IMR-90 (cell line): ENCODE results near the gene NFX1. TPM values are rescaled to one million over a fixed set of nuclear protein-coding genes. Genes with fewer than 3 reads are reported as not detected.

Source experiments
- ATAC-seq: fragments of 200-7000 bp; cut with Tn5 transposase; 2 replicates; pipeline ENCODE4 v1.9.1; 2020; ENCODE audit warnings: low read depth, mild to moderate bottlenecking, moderate library complexity
- BruUV-seq: library from RNA; stranded (reverse); fragments of 400-500 nt; replicated peaks from 2 replicates; lab custom pipeline; 2021; lab: Mats Ljungman, UMichigan
- CTCF ChIA-PET: fragments of 300-600 bp; formaldehyde crosslinking; extraction: SDS; loops from one replicate; lab custom pipeline; 2021; ENCODE audit warnings: antibody characterized with exemption; lab: Yijun Ruan, JAX
- POLR2A ChIA-PET: fragments of 300-600 bp; sonication (Branson Sonifier 250); formaldehyde crosslinking; loops from one replicate; lab custom pipeline; 2022; ENCODE audit warnings: antibody characterized with exemption; ENCODE audit not compliant: unreplicated experiment; lab: Charles Lee
- DNase-seq: peaks from one replicate; pipeline ENCODE4 v3.0.0; 2013
- H2AFZ ChIP-seq: replicated peaks from 2 replicates; pipeline ENCODE3; 2013; ENCODE audit warnings: low read length, mild to moderate bottlenecking; ENCODE audit not compliant: poor library complexity
- H2AK5ac ChIP-seq: 2 replicates; pipeline ENCODE4 v1.6.1; 2013; ENCODE audit warnings: low read depth, low read length, inconsistent platforms
- H2AK9ac ChIP-seq: replicated peaks from 2 replicates; pipeline ENCODE3; 2013; ENCODE audit warnings: mild to moderate bottlenecking, low read depth, low read length, moderate library complexity; ENCODE audit not compliant: poor library complexity
- H2BK120ac ChIP-seq: 2 replicates; pipeline ENCODE4 v1.6.1; 2013; ENCODE audit warnings: low read depth, low read length, inconsistent platforms
- H2BK15ac ChIP-seq: 3 replicates; pipeline ENCODE4 v1.6.1; 2013; ENCODE audit warnings: low read depth, low read length, inconsistent platforms
- H2BK20ac ChIP-seq: 2 replicates; pipeline ENCODE4 v1.6.1; 2013; ENCODE audit warnings: low read depth, mild to moderate bottlenecking, inconsistent platforms, low read length, moderate library complexity
- H2BK5ac ChIP-seq: 2 replicates; pipeline ENCODE4 v1.6.1; 2013; ENCODE audit warnings: mild to moderate bottlenecking, low read depth, low read length, inconsistent platforms; ENCODE audit not compliant: poor library complexity, severe bottlenecking
- H3K14ac ChIP-seq: replicated peaks from 2 replicates; pipeline ENCODE4 v1.6.1; 2013; ENCODE audit warnings: low read depth, low read length, inconsistent platforms
- H3K18ac ChIP-seq: 2 replicates; pipeline ENCODE4 v1.6.1; 2013; ENCODE audit warnings: low read depth, low read length, control low read depth
- H3K23ac ChIP-seq: 2 replicates; pipeline ENCODE4 v1.6.1; 2013; ENCODE audit warnings: low read depth, low read length, inconsistent platforms
- H3K27ac ChIP-seq: 2 replicates; pipeline ENCODE4 v1.5.1; 2013; ENCODE audit warnings: mild to moderate bottlenecking, control low read depth, low read length; ENCODE audit not compliant: insufficient read depth
- H3K27me3 ChIP-seq: 2 replicates; pipeline ENCODE4 v1.6.1; 2013; ENCODE audit warnings: low read length; ENCODE audit not compliant: control insufficient read depth, insufficient read depth
- H3K36me3 ChIP-seq: 2 replicates; pipeline ENCODE4 v1.6.1; 2013; ENCODE audit warnings: low read length, mixed read lengths; ENCODE audit not compliant: control insufficient read depth, insufficient read depth
- H3K4ac ChIP-seq: 2 replicates; pipeline ENCODE4 v1.6.1; 2013; ENCODE audit warnings: low read depth, low read length, inconsistent platforms
- H3K4me1 ChIP-seq: 2 replicates; pipeline ENCODE4 v1.6.1; 2013; ENCODE audit warnings: low read length, mixed read lengths; ENCODE audit not compliant: control insufficient read depth, insufficient read depth
- H3K4me2 ChIP-seq: 2 replicates; pipeline ENCODE4 v1.6.1; 2013; ENCODE audit warnings: low read depth, mild to moderate bottlenecking, control low read depth, low read length, moderate library complexity
- H3K4me3 ChIP-seq: 2 replicates; pipeline ENCODE4 v1.5.1; 2013; ENCODE audit warnings: low read depth, mild to moderate bottlenecking, control low read depth, low read length, moderate library complexity; ENCODE audit not compliant: insufficient read depth
- H3K56ac ChIP-seq: 2 replicates; pipeline ENCODE4 v1.6.1; 2013; ENCODE audit warnings: low read length, inconsistent platforms; ENCODE audit not compliant: insufficient read depth; ENCODE audit errors: extremely low read depth
- H3K79me1 ChIP-seq, 2 experiments: 2 replicates each; pipeline ENCODE4 v1.6.1; 2013; ENCODE audit warnings: low read length in 2 of 2, inconsistent platforms in 1 of 2, low read depth in 1 of 2
- H3K9ac ChIP-seq: 2 replicates; pipeline ENCODE4 v1.6.1; 2013; ENCODE audit warnings: low read depth, low read length, control low read depth
- H3K9me1 ChIP-seq: 2 replicates; pipeline ENCODE4 v1.6.1; 2013; ENCODE audit warnings: low read length, inconsistent platforms; ENCODE audit not compliant: insufficient read depth
- H3K9me3 ChIP-seq: 2 replicates; pipeline ENCODE4 v1.6.1; 2013; ENCODE audit warnings: low read length; ENCODE audit not compliant: control insufficient read depth, insufficient read depth
- H4K20me1 ChIP-seq: 2 replicates; pipeline ENCODE4 v1.6.1; 2013; ENCODE audit warnings: low read length, inconsistent platforms; ENCODE audit not compliant: insufficient read depth
- H4K5ac ChIP-seq: 2 replicates; pipeline ENCODE4 v1.6.1; 2013; ENCODE audit warnings: mild to moderate bottlenecking, low read depth, low read length, control low read depth
- H4K8ac ChIP-seq, 2 experiments: 2 replicates each; pipeline ENCODE4 v1.6.1; 2013; ENCODE audit warnings: low read depth in 2 of 2, low read length in 2 of 2, control low read depth in 1 of 2, inconsistent platforms in 1 of 2
- H4K91ac ChIP-seq: 2 replicates; pipeline ENCODE4 v1.6.1; 2013; ENCODE audit warnings: low read depth, low read length, inconsistent platforms; ENCODE audit not compliant: insufficient read depth
- CEBPB ChIP-seq: IDR thresholded peaks from 2 replicates; pipeline ENCODE4 v1.6.1; 2012; ENCODE audit warnings: low read depth, low read length, improper control_type of control experiment
- CHD1 ChIP-seq: IDR thresholded peaks from 2 replicates; pipeline ENCODE4 v1.6.1; 2012; ENCODE audit warnings: low read depth, low read length, improper control_type of control experiment
- MAZ ChIP-seq: IDR thresholded peaks from 2 replicates; pipeline ENCODE4 v1.6.1; 2012; ENCODE audit warnings: low read depth, mild to moderate bottlenecking, low read length, improper control_type of control experiment, moderate library complexity, borderline replicate concordance
- MXI1 ChIP-seq: IDR thresholded peaks from 2 replicates; pipeline ENCODE4 v1.6.1; 2012; ENCODE audit warnings: low read depth, mild to moderate bottlenecking, low read length, moderate library complexity, borderline replicate concordance
- WGBS, 2 experiments: methylation state at CpG; one replicate each; pipeline versions ENCODE4 v1.1.5 to v1.1.7; 2013; ENCODE audit warnings: missing lambda C conversion rate in 2 of 2; ENCODE audit not compliant: insufficient read length in 1 of 2; ENCODE audit errors: extremely low coverage in 2 of 2; 5-methylcytosine and 5-hydroxymethylcytosine counted together
- dilution Hi-C: fragments of 300-500 bp; cut with HindIII; formaldehyde crosslinking; loops from one replicate; pipeline ENCODE4 v1.14.3; 2018; ENCODE audit warnings: low sequenced_read_pairs; ENCODE audit not compliant: unreplicated experiment
- in situ Hi-C: fragments of 300-500 bp; cut with MboI; formaldehyde crosslinking; loops from 3 replicates; pipeline ENCODE4 v1.14.3; 2019; ENCODE audit warnings: low sequenced_read_pairs, inconsistent platforms, mixed read lengths
- intact Hi-C: fragments of 100-400 bp; cut with micrococcal nuclease; formaldehyde crosslinking; loops from 2 replicates; pipeline ENCODE4 v1.10.0; 2022
- polyA plus RNA-seq, 3 experiments: library from polyadenylated mRNA; depleted of rRNA; stranded (reverse); fragments of >200 nt; gene quantifications; 2 replicates each; pipeline ENCODE4 v1.2.3, GENCODE V29; 2012; ENCODE audit warnings: low replicate concordance in 1 of 3
- total RNA-seq: library from RNA; depleted of rRNA; stranded (reverse); fragments of >200 nt; gene quantifications from 2 replicates; pipeline ENCODE4 v1.2.3, GENCODE V29; 2012
- TF ChIP-seq, protein P1 (sequence below): fragments of 150-350 bp; IDR thresholded peaks from 2 replicates; pipeline ENCODE4 v1.6.1; 2016; ENCODE audit warnings: low read depth, mild to moderate bottlenecking, low read length, moderate library complexity, borderline replicate concordance
- TF ChIP-seq, protein P2 (sequence below): conservative IDR thresholded peaks from 2 replicates; pipeline ENCODE4 v1.5.1; 2012; ENCODE audit warnings: mild to moderate bottlenecking, low read depth, low read length, improper control_type of control experiment
- TF ChIP-seq, protein P3 (sequence below): fragments of 150-350 bp; IDR thresholded peaks from 2 replicates; pipeline ENCODE4 v1.6.1; 2017; ENCODE audit warnings: mild to moderate bottlenecking, antibody characterized with exemption, low read length, low read depth

Gene NFX1
- total and polyA plus RNA-seq, 2 of the 4 experiments (the other 2 are of a cell fraction) = 27.0 to 36.0 TPM

DNA sequence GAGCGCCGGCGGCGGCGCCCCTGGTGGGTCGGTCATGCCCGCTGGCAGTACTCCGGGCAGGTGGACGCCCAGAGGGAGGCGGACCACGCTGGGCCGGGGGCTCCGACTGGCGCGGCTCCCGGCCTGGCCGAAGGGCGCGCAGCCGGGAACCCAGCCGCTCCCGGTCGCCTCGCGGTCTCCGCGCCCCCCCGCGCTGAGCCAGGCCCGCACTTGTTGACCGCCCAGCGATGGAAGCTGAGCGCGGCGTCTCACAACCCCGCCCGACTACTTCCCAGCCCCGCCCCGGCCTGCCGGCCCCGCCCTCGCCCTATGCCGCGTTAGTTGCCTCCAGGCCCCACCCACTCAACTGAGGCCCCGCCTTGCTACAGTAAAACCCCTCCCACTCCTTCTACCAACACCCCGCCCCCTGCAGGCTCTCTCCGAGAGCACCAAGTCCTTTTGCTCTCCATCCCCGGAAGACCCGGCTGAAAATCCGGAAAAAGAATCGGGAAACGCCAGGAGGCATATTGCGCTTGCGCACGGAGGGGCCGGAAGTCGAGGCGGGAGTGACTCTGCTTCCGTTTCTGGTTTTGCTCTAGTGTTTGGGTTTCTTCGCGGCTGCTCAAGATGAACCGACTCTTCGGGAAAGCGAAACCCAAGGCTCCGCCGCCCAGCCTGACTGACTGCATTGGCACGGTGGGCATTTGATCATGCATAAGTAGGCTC, 25.7 kb upstream of the NFX1 start, which contains the start of the genes BAG1 and CHMP5 (continued):
- TF ChIP-seq, protein P1, sequence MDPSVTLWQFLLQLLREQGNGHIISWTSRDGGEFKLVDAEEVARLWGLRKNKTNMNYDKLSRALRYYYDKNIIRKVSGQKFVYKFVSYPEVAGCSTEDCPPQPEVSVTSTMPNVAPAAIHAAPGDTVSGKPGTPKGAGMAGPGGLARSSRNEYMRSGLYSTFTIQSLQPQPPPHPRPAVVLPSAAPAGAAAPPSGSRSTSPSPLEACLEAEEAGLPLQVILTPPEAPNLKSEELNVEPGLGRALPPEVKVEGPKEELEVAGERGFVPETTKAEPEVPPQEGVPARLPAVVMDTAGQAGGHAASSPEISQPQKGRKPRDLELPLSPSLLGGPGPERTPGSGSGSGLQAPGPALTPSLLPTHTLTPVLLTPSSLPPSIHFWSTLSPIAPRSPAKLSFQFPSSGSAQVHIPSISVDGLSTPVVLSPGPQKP = no peak

DNA sequence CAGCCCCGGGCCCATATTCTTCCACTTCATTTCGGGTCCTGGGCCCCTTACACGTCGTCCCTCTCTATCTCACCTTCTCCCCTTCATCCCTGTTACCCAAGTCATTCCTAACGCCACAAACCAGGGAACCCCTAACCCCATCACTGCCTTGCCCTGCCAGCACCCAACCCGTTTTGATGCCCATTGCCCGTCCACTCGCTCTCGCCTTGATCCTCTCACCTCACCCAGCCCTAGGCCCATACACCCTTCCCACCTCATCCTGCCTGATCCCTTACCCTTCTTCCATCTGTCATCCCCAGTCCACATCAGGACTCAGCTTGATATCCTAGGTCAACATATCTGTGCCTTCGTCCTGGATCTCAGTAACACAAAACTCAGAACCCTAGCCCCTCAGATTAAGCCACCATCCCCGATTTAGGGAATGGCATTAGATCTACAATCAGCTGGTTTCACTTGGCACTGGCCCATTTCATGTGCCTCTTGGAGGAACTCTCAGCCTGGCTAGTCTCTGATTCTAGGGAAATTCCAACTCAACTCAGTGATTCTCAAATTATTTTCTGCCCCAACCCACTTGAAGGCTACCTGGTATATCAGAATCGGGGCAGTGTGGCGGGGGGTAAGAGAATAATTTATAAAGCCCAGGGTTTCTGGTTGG, 25.0 kb upstream of the NFX1 start:
- Histone ChIP-seq H4K5ac (peak overlapping the region; percentile 89), H3K23ac (peak overlapping the region; percentile 88; the same call in 1 of the 2 replicates), H3K4me2 (peak overlapping the region; percentile 98), H3K56ac (peak overlapping the region; percentile 84), H3K9me3 (no peaks in the 10 kb centered on the region), H2BK5ac (peak overlapping the region; percentile 14), H3K9me1 (peaks cover 5% of the 10 kb centered on the region; the same call in 1 of the 2 replicates), H2AFZ (peak overlapping the region; percentile 84), H3K27me3 (no peaks in the 10 kb centered on the region), H2BK20ac (no peak overlapping the region), H3K14ac (peak overlapping the region; percentile 84), H4K8ac (peak overlapping the region; percentile 91 to 96), H3K18ac (no peak overlapping the region; the same call in 1 of the 2 replicates), H3K27ac (peak overlapping the region; percentile 66), H2AK5ac (peak overlapping the region; percentile 99), H3K4me3 (peak overlapping the region; percentile 91), H3K79me1 (peaks cover 30 to 55% of the 10 kb centered on the region in 2 experiments), H2BK120ac (peak overlapping the region; percentile 35; the same call in 1 of the 2 replicates), H4K91ac (peak overlapping the region; percentile 81), H2BK15ac (no peak overlapping the region), H3K36me3 (peaks cover 5% of the 10 kb centered on the region), H4K20me1 (peaks cover 9% of the 10 kb centered on the region), H3K4ac (peak overlapping the region; percentile 96), H3K4me1 (peaks cover 10% of the 10 kb centered on the region), H3K9ac (peak overlapping the region; percentile 99), H2AK9ac (peak overlapping the region; percentile 93)
- TF ChIP-seq MXI1 (no peak), CEBPB (no peak), MAZ (no peak), CHD1 (no peak)
- TF ChIP-seq, protein P2, sequence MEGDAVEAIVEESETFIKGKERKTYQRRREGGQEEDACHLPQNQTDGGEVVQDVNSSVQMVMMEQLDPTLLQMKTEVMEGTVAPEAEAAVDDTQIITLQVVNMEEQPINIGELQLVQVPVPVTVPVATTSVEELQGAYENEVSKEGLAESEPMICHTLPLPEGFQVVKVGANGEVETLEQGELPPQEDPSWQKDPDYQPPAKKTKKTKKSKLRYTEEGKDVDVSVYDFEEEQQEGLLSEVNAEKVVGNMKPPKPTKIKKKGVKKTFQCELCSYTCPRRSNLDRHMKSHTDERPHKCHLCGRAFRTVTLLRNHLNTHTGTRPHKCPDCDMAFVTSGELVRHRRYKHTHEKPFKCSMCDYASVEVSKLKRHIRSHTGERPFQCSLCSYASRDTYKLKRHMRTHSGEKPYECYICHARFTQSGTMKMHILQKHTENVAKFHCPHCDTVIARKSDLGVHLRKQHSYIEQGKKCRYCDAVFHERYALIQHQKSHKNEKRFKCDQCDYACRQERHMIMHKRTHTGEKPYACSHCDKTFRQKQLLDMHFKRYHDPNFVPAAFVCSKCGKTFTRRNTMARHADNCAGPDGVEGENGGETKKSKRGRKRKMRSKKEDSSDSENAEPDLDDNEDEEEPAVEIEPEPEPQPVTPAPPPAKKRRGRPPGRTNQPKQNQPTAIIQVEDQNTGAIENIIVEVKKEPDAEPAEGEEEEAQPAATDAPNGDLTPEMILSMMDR = no peak
- TF ChIP-seq, protein P3, sequence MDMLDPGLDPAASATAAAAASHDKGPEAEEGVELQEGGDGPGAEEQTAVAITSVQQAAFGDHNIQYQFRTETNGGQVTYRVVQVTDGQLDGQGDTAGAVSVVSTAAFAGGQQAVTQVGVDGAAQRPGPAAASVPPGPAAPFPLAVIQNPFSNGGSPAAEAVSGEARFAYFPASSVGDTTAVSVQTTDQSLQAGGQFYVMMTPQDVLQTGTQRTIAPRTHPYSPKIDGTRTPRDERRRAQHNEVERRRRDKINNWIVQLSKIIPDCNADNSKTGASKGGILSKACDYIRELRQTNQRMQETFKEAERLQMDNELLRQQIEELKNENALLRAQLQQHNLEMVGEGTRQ = no peak
- dilution Hi-C loops = no loop called here
- 4% methylated on average over 8 of the region's 13 CpGs; no CpG with 5 or more reads in 1 of the 2 experiments for WGBS, 2 experiments
- intact Hi-C loops = no loop called here
- BruUV-seq = TSS peak; percentile 59
- ATAC-seq (no peak), DNase-seq (no peak)
- in situ Hi-C loops = no loop called here
- POLR2A ChIA-PET = no interaction called here
- CTCF ChIA-PET = no interaction called here
